ENCODE data around the gene SREK1.
"Not testable (repeated sequence)": the region's sequence is repeated elsewhere in the genome, so short reads cannot be mapped to it uniquely, and the experiment has no call there.

SREK1 gene

DNA sequence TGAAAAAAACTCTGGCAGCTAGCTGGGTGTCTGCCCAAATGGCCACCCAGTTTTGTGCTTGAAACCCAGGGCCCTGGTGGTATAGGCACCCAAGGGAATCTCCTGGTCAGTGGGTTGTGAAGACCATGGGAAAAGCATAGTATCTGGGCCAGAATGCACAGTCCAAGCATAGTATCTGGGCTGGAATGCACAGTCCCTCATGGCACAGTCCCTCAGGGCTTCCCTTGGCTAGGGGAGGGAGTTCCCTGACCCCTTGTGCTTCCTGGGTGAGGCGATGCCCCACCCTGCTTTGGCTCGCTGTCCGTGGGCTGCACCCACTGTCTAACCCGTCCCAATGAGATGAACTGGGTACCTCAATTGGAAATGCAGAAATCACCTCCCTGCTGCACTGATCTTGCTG lies 78.8 kb downstream of the SREK1 start:
- DNase-seq, result not testable (repeated sequence)

DNA sequence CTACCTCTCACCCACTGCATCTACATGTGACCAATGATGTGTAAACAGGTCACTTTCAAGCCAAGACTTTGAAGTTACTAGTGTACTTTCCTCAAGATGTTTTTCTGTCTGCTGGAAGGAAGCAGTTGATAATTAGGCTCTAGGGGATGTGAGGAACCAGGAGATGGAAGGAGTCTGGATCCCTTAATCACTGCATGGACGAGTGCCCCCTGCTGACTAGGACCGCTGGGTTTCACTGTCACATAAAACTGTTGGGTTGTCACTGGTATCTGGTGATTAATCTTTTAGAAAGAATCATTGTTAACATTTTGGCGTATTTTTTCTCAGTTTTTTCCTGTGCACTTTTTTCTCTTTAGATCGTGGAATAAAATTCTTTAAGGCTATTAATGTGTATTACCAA lies 79.5 kb downstream of the SREK1 start:
- DNase-seq, result no peak

DNA sequence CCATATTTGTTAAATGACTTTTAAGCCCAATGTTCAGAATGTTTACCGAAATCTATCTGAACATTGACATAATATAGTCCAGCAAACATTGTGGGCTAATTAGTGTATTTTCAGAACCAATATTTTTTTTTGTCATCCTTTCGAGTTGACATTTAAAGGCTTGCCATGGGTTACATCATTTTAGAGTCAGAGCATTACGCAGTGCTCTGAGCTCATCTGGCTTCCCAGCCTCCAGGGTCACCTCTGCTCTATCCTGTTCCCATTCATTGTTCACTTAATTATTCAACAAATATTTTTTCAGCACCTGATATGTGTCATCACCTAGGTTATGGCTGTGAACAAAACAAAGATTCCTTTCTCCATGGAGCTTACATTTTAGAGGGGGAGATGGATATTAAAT lies 80.2 kb downstream of the SREK1 start:
- no peak for DNase-seq

- no peak for DNase-seq
Observed at GRCh38 chr5:66224773-66225553, 80.9 kb downstream of the SREK1 start.

DNA sequence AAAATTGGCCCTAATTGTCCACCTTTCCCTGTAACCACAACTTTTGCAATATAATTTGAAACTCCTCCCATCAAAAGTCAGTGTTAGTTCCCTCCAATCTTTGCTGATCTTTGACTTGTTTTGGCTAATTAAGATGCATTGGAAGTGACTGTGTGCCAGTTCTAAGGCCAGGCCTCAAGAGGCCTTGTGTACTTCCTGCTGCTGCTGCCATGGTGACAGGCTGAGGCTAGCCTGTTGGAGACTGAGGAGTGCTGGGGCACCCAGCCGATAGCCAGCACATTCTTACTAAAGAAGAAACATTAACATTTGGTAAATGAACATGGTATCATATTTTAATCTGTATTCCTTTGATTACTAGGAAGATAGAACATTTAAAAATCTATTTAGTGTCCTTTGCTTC lies 86.5 kb downstream of the SREK1 start:
- no peak for DNase-seq

GRCh38 chr5:66231508-66231907 lies 87.4 kb downstream of the SREK1 start:
- no peak for DNase-seq

DNA sequence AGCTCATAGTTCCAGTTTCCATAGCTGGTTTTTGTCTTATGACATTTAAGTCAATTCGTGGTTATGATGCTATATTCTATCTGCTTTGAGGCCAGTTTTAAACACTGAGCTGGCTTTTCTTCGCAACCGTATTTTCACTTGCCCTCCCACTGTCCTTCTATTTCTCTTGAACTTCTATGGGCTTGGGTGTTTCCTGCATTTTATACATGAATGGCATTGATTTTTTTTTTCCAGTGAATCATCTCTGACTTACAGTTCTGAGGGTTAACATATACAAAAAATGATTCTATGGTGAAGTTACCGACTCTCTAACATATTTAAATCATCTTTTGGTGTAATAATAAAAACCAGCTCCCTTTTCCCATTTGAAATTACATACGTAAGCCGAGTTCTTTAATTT lies 88.2 kb downstream of the SREK1 start:
- no peak for DNase-seq

- DNase-seq, result no peak
Observed at GRCh38 chr5:66232706-66233445, 88.8 kb downstream of the SREK1 start.

Measured in CD4-positive, alpha-beta T cell treated with Interleukin-4 for 4 hours (primary cell).